HepG2 (cell line): ENCODE data around the gene NKAIN2. TPM values are rescaled to one million over a fixed set of nuclear protein-coding genes. Genes with fewer than 3 reads are reported as not detected.

Source experiments
- ATAC-seq: fragments of 200-7000 bp; cut with Tn5 transposase; 3 replicates; pipeline ENCODE4 v1.9.1; 2020; ENCODE audit warnings: mild to moderate bottlenecking, moderate library complexity
- BruUV-seq: library from RNA; stranded (reverse); fragments of 400-500 nt; replicated peaks from 2 replicates; lab custom pipeline; 2021; lab: Mats Ljungman, UMichigan
- CTCF ChIA-PET: fragments of 300-600 bp; formaldehyde crosslinking; extraction: SDS; loops from one replicate; lab custom pipeline; 2021; ENCODE audit warnings: low total read pairs, inconsistent platforms, low intra/inter-chr PET ratio; lab: Yijun Ruan, JAX
- POLR2A ChIA-PET: fragments of 350-600 bp; sonication (Branson Sonifier 250); formaldehyde crosslinking; loops from one replicate; lab custom pipeline; 2020; ENCODE audit warnings: antibody characterized with exemption, inconsistent platforms; lab: Yijun Ruan, JAX
- DNase-seq: peaks from one replicate; pipeline ENCODE4 v3.0.0-alpha.2; 2015; ENCODE audit warnings: low spot score
- FAIRE-seq: peaks from 3 replicates; lab custom pipeline; 2011; peaks lifted over from hg19 to GRCh38; lab: Jason Lieb, UNC
- H2AFZ ChIP-seq: one replicate; pipeline ENCODE4 v1.6.1; 2011; ENCODE audit warnings: low read length, inconsistent platforms
- H3K27ac ChIP-seq: fragments of 300-600 bp; 3 replicates; pipeline ENCODE4 v1.8.0; 2011; ENCODE audit warnings: mixed run types, mild to moderate bottlenecking, mixed read lengths, low read length, inconsistent platforms; ENCODE audit not compliant: insufficient read depth; ENCODE audit errors: extremely low read length
- H3K27me3 ChIP-seq, 2 experiments: fragments of 200-600 bp in 1 of 2; 2 replicates in 1 of 2; 3 replicates in 1 of 2; pipeline versions ENCODE4 v1.6.0 to v1.8.0; 2011; ENCODE audit warnings: low read length in 2 of 2, mild to moderate bottlenecking in 2 of 2, moderate library complexity in 2 of 2, inconsistent platforms in 1 of 2; ENCODE audit not compliant: insufficient read depth in 2 of 2, control insufficient read depth in 1 of 2
- H3K36me3 ChIP-seq, 2 experiments: fragments of 200-600 bp in 1 of 2; replicated peaks in 1 of 2; 2 replicates in 1 of 2; 3 replicates in 1 of 2; pipeline versions ENCODE4 v1.5.1 to v1.8.0; 2011; ENCODE audit warnings: low read length in 2 of 2, inconsistent platforms in 1 of 2; ENCODE audit not compliant: insufficient read depth in 2 of 2, control insufficient read depth in 1 of 2
- H3K4me1 ChIP-seq: 2 replicates; pipeline ENCODE4 v1.5.1; 2012; ENCODE audit warnings: low read length, inconsistent platforms; ENCODE audit not compliant: insufficient read depth
- H3K4me2 ChIP-seq: 2 replicates; pipeline ENCODE4 v1.6.0; 2011; ENCODE audit warnings: low read depth, low read length, inconsistent platforms
- H3K4me3 ChIP-seq, 3 experiments: fragments of 200-600 bp in 1 of 3; sonication (generic), shearing (Covaris generic) in 1 of 3; replicated peaks in 1 of 3; 2 replicates each; pipeline ENCODE4 v1.5.1; 2011 to 2016; ENCODE audit warnings: low read length in 3 of 3, inconsistent platforms in 2 of 3, low read depth in 2 of 3, mild to moderate bottlenecking in 2 of 3, control low read depth in 1 of 3, mixed read lengths in 1 of 3; ENCODE audit not compliant: insufficient read depth in 1 of 3
- H3K79me2 ChIP-seq: one replicate; pipeline ENCODE4 v1.6.1; 2011; ENCODE audit warnings: low read length, inconsistent platforms; ENCODE audit not compliant: insufficient read depth
- H3K9ac ChIP-seq: 2 replicates; pipeline ENCODE4 v1.6.0; 2011; ENCODE audit warnings: mild to moderate bottlenecking, low read depth, low read length, inconsistent platforms; ENCODE audit not compliant: insufficient read depth
- H3K9me3 ChIP-seq: 2 replicates; pipeline ENCODE4 v1.5.1; 2012; ENCODE audit warnings: mild to moderate bottlenecking, low read length
- H4K20me1 ChIP-seq: 2 replicates; pipeline ENCODE4 v1.6.0; 2011; ENCODE audit warnings: inconsistent platforms, mild to moderate bottlenecking, low read length, moderate library complexity; ENCODE audit not compliant: insufficient read depth
- CBX1 ChIP-seq: IDR thresholded peaks from one replicate; pipeline ENCODE4 v1.6.1; 2016; ENCODE audit warnings: antibody characterized with exemption, low read depth
- HNRNPH1 ChIP-seq: fragments of 200-400 bp; formaldehyde crosslinking; optimal IDR thresholded peaks from 2 replicates; pipeline ENCODE3; 2017; ENCODE audit warnings: mild to moderate bottlenecking, low read depth, low read length
- IRF9 ChIP-seq: sonication (generic); formaldehyde crosslinking; IDR thresholded peaks from 2 replicates; pipeline ENCODE4 v1.8.0; 2022; ENCODE audit warnings: missing genetic modification reagents, mild to moderate bottlenecking, borderline replicate concordance
- LCORL ChIP-seq, 2 experiments: fragments of 450-650 bp in 1 of 2; sonication (generic) in 1 of 2; formaldehyde crosslinking in 1 of 2; IDR thresholded peaks; 2 replicates each; pipeline versions ENCODE4 v1.5.0 to v1.6.1; 2017 to 2020; ENCODE audit warnings: antibody characterized with exemption in 1 of 2, missing genetic modification reagents in 1 of 2
- MAFF ChIP-seq: IDR thresholded peaks from 2 replicates; pipeline ENCODE4 v1.6.1; 2011; ENCODE audit warnings: low read depth, low read length, improper control_type of control experiment
- NCOA2 ChIP-seq: sonication (generic); formaldehyde crosslinking; IDR thresholded peaks from 2 replicates; pipeline ENCODE4 v1.8.0; 2022; ENCODE audit warnings: inconsistent platforms
- SP1 ChIP-seq, 2 experiments: fragments of 450-650 bp in 1 of 2; sonication (generic) in 1 of 2; formaldehyde crosslinking in 1 of 2; IDR thresholded peaks; 2 replicates each; pipeline versions ENCODE4 v1.4.0 to v1.6.1; 2016 to 2020; ENCODE audit warnings: missing genetic modification reagents in 1 of 2
- TBP ChIP-seq: sonication (generic); formaldehyde crosslinking; IDR thresholded peaks from 2 replicates; pipeline ENCODE4 v1.5.0; 2020; ENCODE audit warnings: missing genetic modification reagents
- YEATS2 ChIP-seq: sonication (generic); formaldehyde crosslinking; IDR thresholded peaks from 2 replicates; pipeline ENCODE4 v1.4.0; 2020; ENCODE audit warnings: missing genetic modification reagents, borderline replicate concordance
- ZBTB8A ChIP-seq: sonication (generic); formaldehyde crosslinking; IDR thresholded peaks from 2 replicates; pipeline ENCODE4 v1.4.0; 2020; ENCODE audit warnings: mild to moderate bottlenecking, low read depth, missing genetic modification reagents, borderline replicate concordance
- ZNF230 ChIP-seq: sonication (generic); formaldehyde crosslinking; IDR thresholded peaks from 2 replicates; pipeline ENCODE4 v1.4.0; 2020; ENCODE audit warnings: mild to moderate bottlenecking, missing genetic modification reagents
- ZNF34 ChIP-seq: sonication (generic); formaldehyde crosslinking; IDR thresholded peaks from 2 replicates; pipeline ENCODE4 v1.4.0; 2020; ENCODE audit warnings: mild to moderate bottlenecking, missing genetic modification reagents, borderline replicate concordance
- WGBS: methylation state at CpG from one replicate; pipeline ENCODE4 v1.1.6; 2017; ENCODE audit warnings: low lambda C conversion rate; 5-methylcytosine and 5-hydroxymethylcytosine counted together
- in situ Hi-C: cut with HindIII; loops from 2 replicates; pipeline ENCODE4 v1.10.0; 2017; ENCODE audit warnings: low pct_unique_long_range_greater_than_20kb; ENCODE audit not compliant: extremely low pct_ligation_motif_present
- intact Hi-C: fragments of 100-400 bp; cut with micrococcal nuclease; formaldehyde crosslinking; loops from one replicate; pipeline ENCODE4 v1.10.0; 2022; ENCODE audit not compliant: unreplicated experiment
- polyA plus RNA-seq, 8 experiments: library from polyadenylated mRNA; depleted of rRNA in 3 of 8; stranded (reverse) in 7 of 8; unstranded in 1 of 8; fragments of >200 nt; fragmentation: Illumina TruSeq in 4 of 8; extraction: Trizol in 4 of 8; gene quantifications; 2 replicates each; pipeline versions ENCODE4 v1.2.1 to v1.2.3, GENCODE V29; 2011 to 2016; ENCODE audit warnings: low read depth in 4 of 8, missing spikeins in 1 of 8, mixed read lengths in 1 of 8; ENCODE audit not compliant: insufficient read depth in 1 of 8
- total RNA-seq, 5 experiments: library from RNA; depleted of rRNA; stranded (reverse); fragments of >200 nt; fragmentation: Illumina TruSeq; extraction: Trizol; gene quantifications; 2 replicates each; pipeline ENCODE4 v1.2.3, GENCODE V29; 2016; ENCODE audit warnings: low read depth in 1 of 5
- TF ChIP-seq, protein P1 (sequence below): sonication (generic); formaldehyde crosslinking; IDR thresholded peaks from 2 replicates; pipeline ENCODE4 v1.8.0; 2022; ENCODE audit warnings: missing genetic modification reagents, mild to moderate bottlenecking, moderate library complexity, borderline replicate concordance
- TF ChIP-seq, protein P2 (sequence below): IDR thresholded peaks from 2 replicates; pipeline ENCODE4 v1.6.1; 2016; ENCODE audit warnings: missing compliant biosample characterization, missing genetic modification reagents, borderline replicate concordance
- TF ChIP-seq, protein P3 (sequence below): IDR thresholded peaks from 2 replicates; pipeline ENCODE4 v1.6.1; 2016; ENCODE audit warnings: mild to moderate bottlenecking

Gene NKAIN2
- total and polyA plus RNA-seq, 2 of the 13 experiments (the other 11 are each of a cell fraction or from before 2014, with no cell fraction given): not detected

GRCh38 chr6:124496334-124496733, 692.7 kb downstream of the NKAIN2 start (continued):
- TF ChIP-seq, protein P1, sequence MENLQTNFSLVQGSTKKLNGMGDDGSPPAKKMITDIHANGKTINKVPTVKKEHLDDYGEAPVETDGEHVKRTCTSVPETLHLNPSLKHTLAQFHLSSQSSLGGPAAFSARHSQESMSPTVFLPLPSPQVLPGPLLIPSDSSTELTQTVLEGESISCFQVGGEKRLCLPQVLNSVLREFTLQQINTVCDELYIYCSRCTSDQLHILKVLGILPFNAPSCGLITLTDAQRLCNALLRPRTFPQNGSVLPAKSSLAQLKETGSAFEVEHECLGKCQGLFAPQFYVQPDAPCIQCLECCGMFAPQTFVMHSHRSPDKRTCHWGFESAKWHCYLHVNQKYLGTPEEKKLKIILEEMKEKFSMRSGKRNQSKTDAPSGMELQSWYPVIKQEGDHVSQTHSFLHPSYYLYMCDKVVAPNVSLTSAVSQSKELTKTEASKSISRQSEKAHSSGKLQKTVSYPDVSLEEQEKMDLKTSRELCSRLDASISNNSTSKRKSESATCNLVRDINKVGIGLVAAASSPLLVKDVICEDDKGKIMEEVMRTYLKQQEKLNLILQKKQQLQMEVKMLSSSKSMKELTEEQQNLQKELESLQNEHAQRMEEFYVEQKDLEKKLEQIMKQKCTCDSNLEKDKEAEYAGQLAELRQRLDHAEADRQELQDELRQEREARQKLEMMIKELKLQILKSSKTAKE (CRISPR knock-in tag): no peak
- TF ChIP-seq, protein P2, sequence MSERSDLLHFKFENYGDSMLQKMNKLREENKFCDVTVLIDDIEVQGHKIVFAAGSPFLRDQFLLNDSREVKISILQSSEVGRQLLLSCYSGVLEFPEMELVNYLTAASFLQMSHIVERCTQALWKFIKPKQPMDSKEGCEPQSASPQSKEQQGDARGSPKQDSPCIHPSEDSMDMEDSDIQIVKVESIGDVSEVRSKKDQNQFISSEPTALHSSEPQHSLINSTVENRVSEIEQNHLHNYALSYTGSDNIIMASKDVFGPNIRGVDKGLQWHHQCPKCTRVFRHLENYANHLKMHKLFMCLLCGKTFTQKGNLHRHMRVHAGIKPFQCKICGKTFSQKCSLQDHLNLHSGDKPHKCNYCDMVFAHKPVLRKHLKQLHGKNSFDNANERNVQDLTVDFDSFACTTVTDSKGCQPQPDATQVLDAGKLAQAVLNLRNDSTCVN: no peak
- TF ChIP-seq LCORL (IDR thresholded peaks at IDR 0.05) (no peak), LCORL (CRISPR knock-in tag; IDR thresholded peaks at IDR 0.05) (no peak), ZNF230 (no peak), SP1 (IDR thresholded peaks at IDR 0.05) (no peak), SP1 (CRISPR knock-in tag; IDR thresholded peaks at IDR 0.05) (no peak), ZBTB8A (no peak), ZNF34 (CRISPR knock-in tag) (no peak)
- TF ChIP-seq, protein P3, sequence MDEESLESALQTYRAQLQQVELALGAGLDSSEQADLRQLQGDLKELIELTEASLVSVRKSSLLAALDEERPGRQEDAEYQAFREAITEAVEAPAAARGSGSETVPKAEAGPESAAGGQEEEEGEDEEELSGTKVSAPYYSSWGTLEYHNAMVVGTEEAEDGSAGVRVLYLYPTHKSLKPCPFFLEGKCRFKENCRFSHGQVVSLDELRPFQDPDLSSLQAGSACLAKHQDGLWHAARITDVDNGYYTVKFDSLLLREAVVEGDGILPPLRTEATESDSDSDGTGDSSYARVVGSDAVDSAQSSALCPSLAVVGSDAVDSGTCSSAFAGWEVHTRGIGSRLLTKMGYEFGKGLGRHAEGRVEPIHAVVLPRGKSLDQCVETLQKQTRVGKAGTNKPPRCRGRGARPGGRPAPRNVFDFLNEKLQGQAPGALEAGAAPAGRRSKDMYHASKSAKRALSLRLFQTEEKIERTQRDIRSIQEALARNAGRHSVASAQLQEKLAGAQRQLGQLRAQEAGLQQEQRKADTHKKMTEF: no peak

DNA sequence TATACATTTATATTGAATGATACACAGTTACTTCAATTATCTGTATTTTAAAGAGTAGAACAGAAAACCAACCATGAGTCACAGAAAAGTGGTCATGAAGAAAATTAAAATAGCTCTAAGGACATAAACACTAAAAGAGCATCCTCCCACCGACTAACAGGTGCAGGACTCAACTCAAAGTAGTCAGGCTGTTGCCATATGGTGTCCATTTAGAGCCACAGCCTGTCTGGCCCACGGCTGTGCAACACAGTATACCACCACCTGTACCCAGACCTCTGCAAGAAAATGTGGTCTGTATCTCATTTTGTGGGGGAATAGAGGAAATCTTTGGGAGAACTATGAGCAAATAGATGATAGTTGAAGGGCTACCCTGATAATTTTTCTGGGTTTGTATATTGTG, 708.8 kb downstream of the NKAIN2 start:
- H3K27me3 ChIP-seq: no peaks in the 10 kb centered on the region
- H3K4me3 ChIP-seq: no peak overlapping the region
- intact Hi-C loops (no loop called here), in situ Hi-C loops (no loop called here)
- no peaks in the 10 kb centered on the region for H3K36me3 ChIP-seq
- 7% methylated on average over 2 of the region's 2 CpGs for WGBS
- DNase-seq: no peak
- CTCF ChIA-PET: no interaction called here
- no TSS peak for BruUV-seq
- H3K27ac ChIP-seq: no peak overlapping the region
- H4K20me1 ChIP-seq: no peaks in the 10 kb centered on the region
- TF ChIP-seq NCOA2 (CRISPR knock-in tag) (no peak), HNRNPH1 (no peak), MAFF (no peak), CBX1 (no peak), YEATS2 (CRISPR knock-in tag) (no peak), TBP (CRISPR knock-in tag) (no peak), IRF9 (no peak)
- H3K9me3 ChIP-seq: no peaks in the 10 kb centered on the region
- POLR2A ChIA-PET: no interaction called here
- FAIRE-seq: no peak
- no peaks in the 10 kb centered on the region for H3K4me1 ChIP-seq
- no peaks in the 10 kb centered on the region for H3K79me2 ChIP-seq
- no peak overlapping the region for H3K9ac ChIP-seq
- H2AFZ ChIP-seq: no peak overlapping the region
- H3K4me2 ChIP-seq: no peak overlapping the region
- no peak for ATAC-seq
